ENCODE measurements around the gene DLX1. TPM values are rescaled to one million over a fixed set of nuclear protein-coding genes. Genes with fewer than 3 reads are reported as not detected.

The DLX1 gene
- total and polyA plus RNA-seq, 9 of the 15 experiments (the other 6 are each of a cell fraction or from before 2014, with no cell fraction given), result 1.9 to 26.2 (median 9.6) TPM

- TF ChIP-seq MYBL2 (IDR thresholded peaks at IDR 0.05; ENCODE audit: low read depth) (no peak), MYBL2 (CRISPR knock-in tag; IDR thresholded peaks at IDR 0.05; ENCODE audit: borderline replicate concordance) (no peak), MAZ (CRISPR knock-in tag; conservative IDR thresholded peaks at IDR 0.05 in 1 of 2, IDR thresholded peaks at IDR 0.05 in 1 of 2) (peak; percentile 74 to 87), RBM15 (IDR thresholded peaks at IDR 0.05; ENCODE audit: insufficient read depth, low read length) (no peak), ZNF584 (CRISPR knock-in tag; IDR thresholded peaks at IDR 0.05; ENCODE audit: low read depth) (no peak), NBN (IDR thresholded peaks at IDR 0.05; ENCODE audit: low read depth) (0 out of 2 replicates have a peak, but pooled peaks have one; percentile 77), YY1 (IDR thresholded peaks at IDR 0.05; ENCODE audit: borderline replicate concordance in 1 of 3, control insufficient read depth in 1 of 3, extremely low read depth in 1 of 3, insufficient read depth in 3 of 3, insufficient read length in 1 of 3, insufficient replicate concordance in 2 of 3, low read depth in 1 of 3, low read length in 2 of 3) (peak in 2 of 3 experiments; percentile 4 to 40), ZNF644 (tag; IDR thresholded peaks at IDR 0.05; ENCODE audit: low read depth) (no peak), PRPF4 (IDR thresholded peaks at IDR 0.05; ENCODE audit: insufficient read depth, low read depth, low read length, poor library complexity, severe bottlenecking) (peak; percentile 58), ASH1L (IDR thresholded peaks at IDR 0.05; ENCODE audit: borderline replicate concordance, low read depth, partially characterized antibody) (no peak), GABPA (tag; conservative IDR thresholded peaks at IDR 0.05; ENCODE audit: low read depth) (peak; percentile 55), ZNF282 (CRISPR knock-in tag; IDR thresholded peaks at IDR 0.05) (peak; percentile 88; the same call in 1 of the 2 replicates), HDAC2 (IDR thresholded peaks at IDR 0.05) (peak; percentile 67), MAX (CRISPR knock-in tag; IDR thresholded peaks at IDR 0.05) (peak; percentile 81), CTCFL (IDR thresholded peaks at IDR 0.05; ENCODE audit: borderline replicate concordance, insufficient read depth, low read depth, low read length, poor library complexity, severe bottlenecking) (peak; percentile 6), ETV1 (tag; conservative IDR thresholded peaks at IDR 0.05; ENCODE audit: low read depth) (peak; percentile 70), TARDBP (IDR thresholded peaks at IDR 0.05) (0 out of 2 replicates have a peak, but pooled peaks have one; percentile 28)
- TF ChIP-seq, protein P1, sequence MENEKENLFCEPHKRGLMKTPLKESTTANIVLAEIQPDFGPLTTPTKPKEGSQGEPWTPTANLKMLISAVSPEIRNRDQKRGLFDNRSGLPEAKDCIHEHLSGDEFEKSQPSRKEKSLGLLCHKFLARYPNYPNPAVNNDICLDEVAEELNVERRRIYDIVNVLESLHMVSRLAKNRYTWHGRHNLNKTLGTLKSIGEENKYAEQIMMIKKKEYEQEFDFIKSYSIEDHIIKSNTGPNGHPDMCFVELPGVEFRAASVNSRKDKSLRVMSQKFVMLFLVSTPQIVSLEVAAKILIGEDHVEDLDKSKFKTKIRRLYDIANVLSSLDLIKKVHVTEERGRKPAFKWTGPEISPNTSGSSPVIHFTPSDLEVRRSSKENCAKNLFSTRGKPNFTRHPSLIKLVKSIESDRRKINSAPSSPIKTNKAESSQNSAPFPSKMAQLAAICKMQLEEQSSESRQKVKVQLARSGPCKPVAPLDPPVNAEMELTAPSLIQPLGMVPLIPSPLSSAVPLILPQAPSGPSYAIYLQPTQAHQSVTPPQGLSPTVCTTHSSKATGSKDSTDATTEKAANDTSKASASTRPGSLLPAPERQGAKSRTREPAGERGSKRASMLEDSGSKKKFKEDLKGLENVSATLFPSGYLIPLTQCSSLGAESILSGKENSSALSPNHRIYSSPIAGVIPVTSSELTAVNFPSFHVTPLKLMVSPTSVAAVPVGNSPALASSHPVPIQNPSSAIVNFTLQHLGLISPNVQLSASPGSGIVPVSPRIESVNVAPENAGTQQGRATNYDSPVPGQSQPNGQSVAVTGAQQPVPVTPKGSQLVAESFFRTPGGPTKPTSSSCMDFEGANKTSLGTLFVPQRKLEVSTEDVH (IDR thresholded peaks at IDR 0.05; ENCODE audit: low read depth, partially characterized antibody), result peak; percentile 48
Measured at GRCh38 chr2:172084645-172085459, 455 bp upstream of the DLX1 start (continued).

Measured in K562 (cell line).